Body of pancreas (tissue), 4 donors: Measurements from ENCODE around the gene KCNJ4.

Experiments
- CTCF ChIP-seq, 7 experiments: fragments of 450-650 bp in 4 of 7; fragments of 200-600 bp in 3 of 7; sonication (generic) in 3 of 7; IDR thresholded peaks; one replicate each; pipeline ENCODE4 v1.5.1; 2016 to 2019; ENCODE audit warnings: antibody characterized with exemption in 7 of 7
- POLR2A ChIP-seq, 3 donors: fragments of 450-650 bp; IDR thresholded peaks; one replicate each; pipeline ENCODE4 v1.6.1; 2016; ENCODE audit warnings: antibody characterized with exemption in 3 of 3, mild to moderate bottlenecking in 2 of 3

- TF ChIP-seq CTCF (IDR thresholded peaks at IDR 0.05) (no peak), POLR2A (IDR thresholded peaks at IDR 0.05) (no peak)
These were observed 39.9 kb upstream of the KCNJ4 start for GRCh38 chr22:38494939-38495338.
